SU-DHL-6 (cell line): Measurements from ENCODE around the gene MYOG.

Experiments used
- H2AFZ ChIP-seq: fragments of 200-600 bp; sonication (generic); 2 replicates; pipeline ENCODE4 v1.6.1; 2014; ENCODE audit warnings: low read depth, mild to moderate bottlenecking, moderate library complexity, mixed read lengths, antibody characterized with exemption, low read length; ENCODE audit not compliant: severe bottlenecking
- H3F3A ChIP-seq: fragments of 200-600 bp; shearing (Covaris generic); 2 replicates; pipeline ENCODE4 v1.6.0; 2016; ENCODE audit warnings: antibody characterized with exemption, mild to moderate bottlenecking; ENCODE audit not compliant: insufficient read depth
- H3K27ac ChIP-seq: fragments of 200-600 bp; sonication (generic); 2 replicates; pipeline ENCODE4 v1.5.1; 2016; ENCODE audit warnings: low read depth, mild to moderate bottlenecking, low read length, moderate library complexity, mixed read lengths
- H3K27me3 ChIP-seq: fragments of 200-600 bp; sonication (generic), shearing (Covaris generic); 2 replicates; pipeline ENCODE4 v1.6.0; 2014; ENCODE audit warnings: mild to moderate bottlenecking, low read length
- H3K36me3 ChIP-seq: fragments of 200-600 bp; sonication (generic); 2 replicates; pipeline ENCODE4 v1.6.1; 2014; ENCODE audit warnings: mild to moderate bottlenecking, low read length, mixed read lengths
- H3K4me2 ChIP-seq: fragments of 300-600, 200-600 bp; shearing (Covaris generic), sonication (generic); 2 replicates; pipeline ENCODE4 v1.6.0; 2014; ENCODE audit warnings: low read length, low read depth, mild to moderate bottlenecking; ENCODE audit not compliant: poor library complexity, severe bottlenecking
- H3K4me3 ChIP-seq: fragments of 200-600 bp; sonication (generic); 2 replicates; pipeline ENCODE4 v1.5.1; 2014; ENCODE audit warnings: antibody characterized with exemption, low read length, mild to moderate bottlenecking, mixed read lengths; ENCODE audit not compliant: insufficient read depth, poor library complexity, severe bottlenecking
- H3K79me2 ChIP-seq: fragments of 200-600 bp; sonication (generic); 2 replicates; pipeline ENCODE4 v1.6.1; 2014; ENCODE audit warnings: mild to moderate bottlenecking, low read length, moderate library complexity; ENCODE audit not compliant: insufficient read depth
- H3K9ac ChIP-seq: fragments of 200-600 bp; sonication (generic); 2 replicates; pipeline ENCODE4 v1.7.0; 2014; ENCODE audit warnings: mild to moderate bottlenecking, low read length
- H3K9me2 ChIP-seq: fragments of 200-600 bp; sonication (generic); replicated peaks from 2 replicates; pipeline ENCODE4 v1.6.1; 2014; ENCODE audit warnings: low read length; ENCODE audit not compliant: insufficient read depth
- H3K9me3 ChIP-seq: fragments of 200-600 bp; sonication (generic); 2 replicates; pipeline ENCODE4 v1.6.1; 2014; ENCODE audit warnings: low read length, mixed read lengths; ENCODE audit not compliant: insufficient read depth
- H4K20me1 ChIP-seq: fragments of 200-600 bp; sonication (generic); 2 replicates; pipeline ENCODE4 v1.6.1; 2014; ENCODE audit warnings: low read depth, mild to moderate bottlenecking, antibody characterized with exemption, low read length, moderate library complexity, mixed read lengths
- CTCF ChIP-seq: fragments of 200-600 bp; sonication (generic); IDR thresholded peaks from one replicate; pipeline ENCODE4 v1.5.1; 2017; ENCODE audit warnings: antibody characterized with exemption, mild to moderate bottlenecking, low read length, moderate library complexity; ENCODE audit not compliant: insufficient read depth, poor library complexity, severe bottlenecking
- EZH2phosphoT487 ChIP-seq: fragments of 200-600 bp; sonication (generic), shearing (Covaris generic); conservative IDR thresholded peaks from 2 replicates; pipeline ENCODE4 v1.6.1; 2018; ENCODE audit warnings: mild to moderate bottlenecking, antibody characterized with exemption, low read length, moderate library complexity, mixed read lengths

Gene MYOG

DNA sequence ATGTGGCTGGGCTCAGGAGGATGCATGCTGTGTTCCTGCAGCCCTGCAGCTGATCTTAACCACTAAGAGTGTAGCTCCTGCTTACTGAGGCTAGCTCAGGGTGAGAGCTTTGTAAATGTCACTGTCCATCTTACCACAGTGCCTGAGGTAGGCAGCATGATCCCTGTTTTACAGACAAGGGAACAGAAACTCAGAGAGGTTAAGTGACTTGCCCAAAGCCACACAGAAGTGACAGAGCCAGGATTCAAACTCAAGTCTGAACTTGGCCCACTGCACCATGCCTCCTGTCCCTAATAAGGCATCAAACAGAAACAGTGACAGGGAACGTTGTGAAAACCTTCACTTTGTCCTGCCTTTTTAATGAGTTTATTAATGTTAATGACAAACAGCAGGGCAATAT lies 31.6 kb downstream of the MYOG start:
- no peak overlapping the region for H2AFZ ChIP-seq
- no peaks in the 10 kb centered on the region for H3K79me2 ChIP-seq
- no peaks in the 10 kb centered on the region for H3F3A ChIP-seq
- no peaks in the 10 kb centered on the region for H3K36me3 ChIP-seq
- H4K20me1 ChIP-seq: no peaks in the 10 kb centered on the region
- H3K4me2 ChIP-seq: no peak overlapping the region
- H3K4me3 ChIP-seq: no peak overlapping the region
- H3K9me2 ChIP-seq: no peaks in the 10 kb centered on the region
- H3K9me3 ChIP-seq: no peaks in the 10 kb centered on the region
- H3K27ac ChIP-seq: no peak overlapping the region
- H3K27me3 ChIP-seq: no peaks in the 10 kb centered on the region
- TF ChIP-seq EZH2phosphoT487: no peak
- H3K9ac ChIP-seq: no peak overlapping the region

GRCh38 chr1:203052601-203053000 lies 33.2 kb downstream of the MYOG start:
- Histone ChIP-seq H2AFZ (no peak overlapping the region), H3K4me2 (no peak overlapping the region), H3K4me3 (no peak overlapping the region), H3K36me3 (no peaks in the 10 kb centered on the region), H3K9ac (no peak overlapping the region), H3K27ac (no peak overlapping the region), H3K79me2 (no peaks in the 10 kb centered on the region), H4K20me1 (no peaks in the 10 kb centered on the region), H3K9me3 (no peaks in the 10 kb centered on the region), H3F3A (no peaks in the 10 kb centered on the region), H3K27me3 (no peaks in the 10 kb centered on the region), H3K9me2 (no peaks in the 10 kb centered on the region)
- no peak for TF ChIP-seq CTCF
- TF ChIP-seq EZH2phosphoT487: no peak

DNA sequence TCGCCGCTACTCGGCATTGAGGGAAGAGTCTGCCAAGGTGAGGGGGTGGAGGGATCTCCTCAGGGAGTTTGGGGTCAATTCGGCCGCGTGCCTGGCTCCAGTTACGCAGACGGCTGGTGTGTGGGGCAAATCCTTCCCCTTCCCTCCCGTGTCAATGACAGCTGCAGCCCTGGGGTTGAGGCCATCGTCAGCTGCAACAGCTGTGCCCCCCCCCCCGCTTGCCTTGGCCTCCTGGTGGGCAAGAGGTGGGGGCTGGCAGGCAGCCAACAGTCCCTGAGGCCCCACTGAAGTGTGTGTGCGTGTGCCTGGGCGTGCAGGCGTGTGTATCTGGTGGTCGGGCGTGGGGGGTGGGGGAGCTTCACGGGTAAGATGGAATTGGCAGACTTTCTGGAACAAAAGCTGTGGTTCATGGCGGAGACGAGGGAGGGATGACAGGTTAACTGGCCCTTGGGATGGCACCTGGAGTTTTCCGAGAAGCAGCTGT lies 33.9 kb downstream of the MYOG start:
- no peaks in the 10 kb centered on the region for H3K9me2 ChIP-seq
- no peak overlapping the region for H2AFZ ChIP-seq
- no peaks in the 10 kb centered on the region for H3K79me2 ChIP-seq
- H3K9me3 ChIP-seq: no peaks in the 10 kb centered on the region
- no peak overlapping the region for H3K27ac ChIP-seq
- no peaks in the 10 kb centered on the region for H3K27me3 ChIP-seq
- no peaks in the 10 kb centered on the region for H3F3A ChIP-seq
- no peaks in the 10 kb centered on the region for H4K20me1 ChIP-seq
- no peak overlapping the region for H3K4me3 ChIP-seq
- H3K4me2 ChIP-seq: no peak overlapping the region
- TF ChIP-seq CTCF: no peak
- TF ChIP-seq EZH2phosphoT487: no peak
- H3K36me3 ChIP-seq: no peaks in the 10 kb centered on the region
- no peak overlapping the region for H3K9ac ChIP-seq

GRCh38 chr1:203050826-203051225 lies 35.0 kb downstream of the MYOG start:
- TF ChIP-seq CTCF: no peak
- TF ChIP-seq EZH2phosphoT487: no peak
- H3K9ac ChIP-seq: no peak overlapping the region
- no peaks in the 10 kb centered on the region for H3K27me3 ChIP-seq
- H3K79me2 ChIP-seq: no peaks in the 10 kb centered on the region
- no peak overlapping the region for H2AFZ ChIP-seq
- H3K36me3 ChIP-seq: no peaks in the 10 kb centered on the region
- H4K20me1 ChIP-seq: no peaks in the 10 kb centered on the region
- H3F3A ChIP-seq: no peaks in the 10 kb centered on the region
- no peaks in the 10 kb centered on the region for H3K9me2 ChIP-seq
- H3K4me2 ChIP-seq: no peak overlapping the region
- H3K9me3 ChIP-seq: no peaks in the 10 kb centered on the region
- no peak overlapping the region for H3K27ac ChIP-seq
- no peak overlapping the region for H3K4me3 ChIP-seq
